Mucosa of gallbladder (tissue), 1 donor: ENCODE results near the gene RTP3. TPM values are rescaled to one million over a fixed set of nuclear protein-coding genes. Genes with fewer than 3 reads are reported as not detected.
"Not testable (repeated sequence)": the region's sequence is repeated elsewhere in the genome, so short reads cannot be mapped to it uniquely, and the experiment has no call there.

Experiments used
- DNase-seq: peaks from one replicate; pipeline ENCODE4 v3.0.0-alpha.2; 2020; ENCODE audit warnings: low spot score
- total RNA-seq: library from RNA; stranded (reverse); gene quantifications from one replicate; pipeline ENCODE4 v1.2.1, GENCODE V29; 2021
- donor health status: DM: no; HTN: no; CAD: no.

RTP3 gene
- total RNA-seq, 1 donor from 2014 or later = not detected

- DNase-seq = no peak
Observed at GRCh38 chr3:46519952-46520351, 22.2 kb downstream of the RTP3 start.

GRCh38 chr3:46520531-46520930, 22.8 kb downstream of the RTP3 start:
- no peak for DNase-seq

GRCh38 chr3:46521096-46521495, 23.3 kb downstream of the RTP3 start:
- DNase-seq = no peak

GRCh38 chr3:46522201-46522600, 24.4 kb downstream of the RTP3 start:
- DNase-seq = not testable (repeated sequence)

- DNase-seq = no peak
Observed at GRCh38 chr3:46523556-46523955, 25.8 kb downstream of the RTP3 start.

GRCh38 chr3:46524008-46524407, 26.2 kb downstream of the RTP3 start:
- DNase-seq = no peak

GRCh38 chr3:46524832-46525231, 27.1 kb downstream of the RTP3 start:
- DNase-seq = no peak

GRCh38 chr3:46527239-46527638, 29.5 kb downstream of the RTP3 start:
- no peak for DNase-seq

- no peak for DNase-seq
Observed at GRCh38 chr3:46533091-46533490, 35.3 kb downstream of the RTP3 start.

- DNase-seq = no peak
Observed at GRCh38 chr3:46535746-46536145, 38.0 kb downstream of the RTP3 start.

GRCh38 chr3:46536758-46537157, 39.0 kb downstream of the RTP3 start:
- no peak for DNase-seq

- no peak for DNase-seq
Observed at GRCh38 chr3:46537316-46537715, 39.5 kb downstream of the RTP3 start.

GRCh38 chr3:46537779-46538178, 40.0 kb downstream of the RTP3 start:
- no peak for DNase-seq

GRCh38 chr3:46538425-46538802, 40.6 kb downstream of the RTP3 start:
- not testable (repeated sequence) for DNase-seq

GRCh38 chr3:46538803-46539442, 41.1 kb downstream of the RTP3 start:
- peak; percentile 46 for DNase-seq

- no peak for DNase-seq
Observed at GRCh38 chr3:46539443-46540005, 41.7 kb downstream of the RTP3 start.

GRCh38 chr3:46540550-46540949, 42.8 kb downstream of the RTP3 start:
- no peak for DNase-seq

GRCh38 chr3:46541835-46542234, 44.1 kb downstream of the RTP3 start:
- DNase-seq = no peak

- no peak for DNase-seq
Observed at GRCh38 chr3:46542344-46542743, 44.6 kb downstream of the RTP3 start.

GRCh38 chr3:46542801-46543201, 45.0 kb downstream of the RTP3 start:
- no peak for DNase-seq

- DNase-seq = no peak
Observed at GRCh38 chr3:46544771-46545503, 47.2 kb downstream of the RTP3 start.

GRCh38 chr3:46545818-46546630, 48.2 kb downstream of the RTP3 start:
- no peak for DNase-seq
